B cell (primary cell): ENCODE measurements around the gene SHE. TPM values are rescaled to one million over a fixed set of nuclear protein-coding genes. Genes with fewer than 3 reads are reported as not detected.

Experiments used
- ATAC-seq: fragments of 200-7000 bp; cut with Tn5 transposase; one replicate; pipeline ENCODE4 v1.10.0; 2021; ENCODE audit warnings: low read depth, mild to moderate bottlenecking, moderate number of reproducible peaks, moderate library complexity
- CTCF ChIA-PET: fragments of 350-600 bp; sonication (Branson Sonifier 250); formaldehyde crosslinking; loops from one replicate; lab custom pipeline; 2021; ENCODE audit warnings: antibody characterized with exemption, inconsistent platforms; lab: Charles Lee
- POLR2A ChIA-PET: fragments of 350-600 bp; sonication (Branson Sonifier 250); formaldehyde crosslinking; loops from one replicate; lab custom pipeline; 2021; ENCODE audit warnings: antibody characterized with exemption; lab: Charles Lee
- DNase-seq: peaks from one replicate; pipeline ENCODE4 v3.0.0; 2013
- H2AFZ ChIP-seq: 2 replicates; pipeline ENCODE4 v1.6.1; 2012; ENCODE audit warnings: mild to moderate bottlenecking, low read depth, low read length; ENCODE audit not compliant: insufficient read depth, poor library complexity, severe bottlenecking
- H3K27ac ChIP-seq, 2 donors: 1 replicate in 1 of 2; 2 replicates in 1 of 2; pipeline ENCODE4 v1.5.1; 2012 to 2013; ENCODE audit warnings: low read length in 2 of 2, mild to moderate bottlenecking in 2 of 2, moderate library complexity in 1 of 2
- H3K27me3 ChIP-seq, 4 experiments: fragments of 200-600 bp in 1 of 4; sonication (generic) in 1 of 4; replicated peaks in 1 of 4; 1 replicate in 2 of 4; 2 replicates in 2 of 4; pipeline versions ENCODE4 v1.6.1 to v1.7.0; 2013 to 2016; ENCODE audit warnings: low read length in 3 of 4, mild to moderate bottlenecking in 2 of 4, mixed read lengths in 1 of 4, moderate library complexity in 1 of 4; ENCODE audit not compliant: insufficient read depth in 4 of 4, control insufficient read depth in 3 of 4; ENCODE audit errors: control extremely low read depth in 1 of 4
- H3K36me3 ChIP-seq, 2 experiments: replicated peaks in 1 of 2; 1 replicate in 1 of 2; 2 replicates in 1 of 2; pipeline versions ENCODE4 v1.6.1 to v1.7.1; 2013; ENCODE audit warnings: low read length in 1 of 2; ENCODE audit not compliant: insufficient read depth in 2 of 2, control insufficient read depth in 1 of 2; ENCODE audit errors: control extremely low read depth in 1 of 2, extremely low read depth in 1 of 2
- H3K4me1 ChIP-seq, 2 donors: fragments of 200-600 bp in 1 of 2; sonication (generic) in 1 of 2; 1 replicate in 1 of 2; 2 replicates in 1 of 2; pipeline versions ENCODE4 v1.5.1 to v1.6.1; 2013 to 2017; ENCODE audit warnings: low read length in 2 of 2; ENCODE audit not compliant: control insufficient read depth in 2 of 2, insufficient read depth in 2 of 2
- H3K4me2 ChIP-seq: replicated peaks from 2 replicates; pipeline ENCODE3; 2012; ENCODE audit warnings: mild to moderate bottlenecking, low read depth, low read length; ENCODE audit not compliant: poor library complexity, severe bottlenecking
- H3K4me3 ChIP-seq, 5 experiments: fragments of 200-600 bp in 1 of 5; sonication (generic) in 1 of 5; 1 replicate in 3 of 5; 2 replicates in 2 of 5; pipeline versions ENCODE4 v1.5.1 to v1.7.0; 2011 to 2016; ENCODE audit warnings: low read length in 4 of 5, mild to moderate bottlenecking in 4 of 5, low read depth in 2 of 5, control low read depth in 1 of 5, moderate library complexity in 1 of 5; ENCODE audit not compliant: insufficient read depth in 1 of 5; ENCODE audit errors: control extremely low read depth in 1 of 5, extremely low read depth in 1 of 5
- H3K79me2 ChIP-seq: fragments of 200-600 bp; sonication (generic); one replicate; pipeline ENCODE4 v1.6.0; 2016; ENCODE audit warnings: low read length; ENCODE audit not compliant: control insufficient read depth, insufficient read depth
- H3K9ac ChIP-seq: fragments of 200-600 bp; sonication (generic); 2 replicates; pipeline ENCODE4 v1.6.1; 2017; ENCODE audit warnings: mild to moderate bottlenecking, low read length, moderate library complexity
- H3K9me3 ChIP-seq, 3 donors: one replicate each; pipeline versions ENCODE4 v1.6.1 to v1.7.1; 2013; ENCODE audit warnings: low read length in 2 of 3; ENCODE audit not compliant: control insufficient read depth in 2 of 3, insufficient read depth in 1 of 3; ENCODE audit errors: control extremely low read depth in 1 of 3
- H4K20me1 ChIP-seq: 2 replicates; pipeline ENCODE4 v1.6.0; 2012; ENCODE audit warnings: mild to moderate bottlenecking, low read length; ENCODE audit not compliant: insufficient read depth, control insufficient read depth, poor library complexity, severe bottlenecking
- H3K27ac Mint-ChIP-seq: one replicate; pipeline ENCODE4 v1.8.0; 2021; ENCODE audit warnings: mixed read lengths
- H3K27me3 Mint-ChIP-seq: one replicate; pipeline ENCODE4 v1.8.0; 2021; ENCODE audit warnings: mixed read lengths
- H3K4me1 Mint-ChIP-seq: one replicate; pipeline ENCODE4 v1.8.0; 2021; ENCODE audit warnings: mixed read lengths
- H3K4me3 Mint-ChIP-seq: one replicate; pipeline ENCODE4 v1.8.0; 2021; ENCODE audit warnings: mixed read lengths
- H3K9me3 Mint-ChIP-seq: one replicate; pipeline ENCODE4 v1.8.0; 2022; ENCODE audit warnings: mixed read lengths; ENCODE audit not compliant: insufficient read depth
- CTCF ChIP-seq: fragments of 200-600 bp; IDR thresholded peaks from one replicate; pipeline ENCODE4 v1.8.0; 2022; ENCODE audit warnings: antibody characterized with exemption, mild to moderate bottlenecking
- EZH2 ChIP-seq: IDR thresholded peaks from 2 replicates; pipeline ENCODE4 v1.6.1; 2012; ENCODE audit warnings: borderline replicate concordance, low read depth, mild to moderate bottlenecking, moderate library complexity, low read length; ENCODE audit not compliant: insufficient read depth, poor library complexity, severe bottlenecking
- WGBS: methylation state at CpG from one replicate; pipeline ENCODE4 v1.1.5; 2013; ENCODE audit warnings: missing lambda C conversion rate; ENCODE audit not compliant: insufficient coverage; 5-methylcytosine and 5-hydroxymethylcytosine counted together
- intact Hi-C: fragments of 100-400 bp; cut with micrococcal nuclease; formaldehyde crosslinking; loops from one replicate; pipeline ENCODE4 v1.10.0; 2022
- polyA plus RNA-seq: library from polyadenylated mRNA; depleted of rRNA; stranded (reverse); fragments of >200 nt; gene quantifications from 2 replicates; pipeline ENCODE4 v1.2.3, GENCODE V29; 2012
- total RNA-seq, 2 donors: library from RNA; stranded (reverse); fragments of 120-200 nt in 1 of 2; gene quantifications; 1 replicate in 1 of 2; 2 replicates in 1 of 2; pipeline versions ENCODE4 v1.2.3 to v1.2.4, GENCODE V29; 2013 to 2022

SHE gene
- total and polyA plus RNA-seq, 2 donors (not counting 1 experiment from before 2014, with no cell fraction given) = 0.01 TPM; not detected in 1

- ChIA-PET POLR2A (no interaction called here), CTCF (interaction anchor here (0.6 kb wide), 1 partner anchor 371 kb away, joined by 4 read pairs; no protein-coding TSS in a partner anchor)
- WGBS = no CpG with 5 or more reads among the region's 6 CpGs
- Mint-ChIP-seq H3K4me1 (no peaks in the 10 kb centered on the region), H3K27ac (no peak overlapping the region), H3K4me3 (no peak overlapping the region), H3K27me3 (peaks cover 6% of the 10 kb centered on the region), H3K9me3 (no peaks in the 10 kb centered on the region)
- peaks cover 0 to 7% (median 0%) of the 10 kb centered on the region in 3 donors for H3K9me3 ChIP-seq
- H3K4me2 ChIP-seq = no peak overlapping the region
- no peak overlapping the region for H3K4me3 ChIP-seq
- no peaks in the 10 kb centered on the region for H3K79me2 ChIP-seq
- H3K27me3 ChIP-seq = peaks cover 0 to 4% (median 0%) of the 10 kb centered on the region in 4 experiments
- H3K9ac ChIP-seq = no peak overlapping the region
- no peaks in the 10 kb centered on the region for H4K20me1 ChIP-seq
- intact Hi-C loops = no loop called here
- H3K4me1 ChIP-seq = no peaks in the 10 kb centered on the region
- TF ChIP-seq CTCF (no peak), EZH2 (no peak)
- DNase-seq (no peak), ATAC-seq (no peak)
- no peak overlapping the region for H3K27ac ChIP-seq
- H3K36me3 ChIP-seq = no peaks in the 10 kb centered on the region
- no peak overlapping the region for H2AFZ ChIP-seq
Measured at GRCh38 chr1:154529308-154529707, 27.1 kb upstream of the SHE start.

- H3K36me3 ChIP-seq = no peaks in the 10 kb centered on the region
- ATAC-seq (no peak), DNase-seq (no peak)
- CTCF ChIA-PET = no interaction called here
- no peaks in the 10 kb centered on the region for H4K20me1 ChIP-seq
- peaks cover 0 to 7% (median 0%) of the 10 kb centered on the region in 3 donors for H3K9me3 ChIP-seq
- 93% methylated on average over 3 of the region's 6 CpGs for WGBS
- no peaks in the 10 kb centered on the region for H3K4me1 ChIP-seq
- no peaks in the 10 kb centered on the region for H3K79me2 ChIP-seq
- no peak overlapping the region for H3K4me3 Mint-ChIP-seq
- H3K9ac ChIP-seq = no peak overlapping the region
- no peak overlapping the region for H3K4me2 ChIP-seq
- H3K4me3 ChIP-seq = no peak overlapping the region
- peaks cover 8% of the 10 kb centered on the region for H3K27me3 Mint-ChIP-seq
- peaks cover 0 to 6% (median 2%) of the 10 kb centered on the region in 4 experiments for H3K27me3 ChIP-seq
- no peaks in the 10 kb centered on the region for H3K4me1 Mint-ChIP-seq
- no peak for TF ChIP-seq EZH2
- TF ChIP-seq CTCF = no peak
- no peak overlapping the region for H3K27ac Mint-ChIP-seq
- no peaks in the 10 kb centered on the region for H3K9me3 Mint-ChIP-seq
- intact Hi-C loops = no loop called here
- no peak overlapping the region for H2AFZ ChIP-seq
- POLR2A ChIA-PET = no interaction called here
- H3K27ac ChIP-seq = no peak overlapping the region
Measured at GRCh38 chr1:154527192-154527591, 25.0 kb upstream of the SHE start.
